ENCODE measurements around the gene CDK5.
A peak's percentile ranks its signal among the peaks of the same experiment; 100 is the strongest.

The CDK5 gene

GRCh38 chr7:151086802-151087244 is 29.1 kb upstream of the CDK5 start:
- DNase-seq (ENCODE audit: low spot score): no peak

- DNase-seq (ENCODE audit: low spot score): peak; percentile 78
Measured at GRCh38 chr7:151085691-151086620, 28.3 kb upstream of the CDK5 start, which contains the start of gene AGAP3. Gene AGAP3 (plus strand): TSS chr7:151086475. CDS start chr7:151086742, 267 bp downstream.

GRCh38 chr7:151085329-151085690 is 27.6 kb upstream of the CDK5 start:
- DNase-seq (ENCODE audit: low spot score): peak; percentile 19

GRCh38 chr7:151083824-151084160 is 26.1 kb upstream of the CDK5 start:
- DNase-seq (ENCODE audit: low spot score): no peak

- peak; percentile 53 for DNase-seq (ENCODE audit: low spot score)
Measured at GRCh38 chr7:151083071-151083823, 25.6 kb upstream of the CDK5 start, which contains the start of gene TMUB1. Gene TMUB1 (minus strand): TSS chr7:151083493. CDS start chr7:151082563, 930 bp downstream.

- no peak for DNase-seq (ENCODE audit: low spot score)
Measured at GRCh38 chr7:151082141-151083070, 24.7 kb upstream of the CDK5 start.

GRCh38 chr7:151081170-151082101 is 23.7 kb upstream of the CDK5 start:
- DNase-seq (ENCODE audit: low spot score): peak; percentile 21

GRCh38 chr7:151080522-151081169 is 22.9 kb upstream of the CDK5 start, which contains the start of gene FASTK:
Gene FASTK (minus strand): TSS chr7:151080809. CDS start chr7:151080766, 43 bp downstream.
- peak; percentile 93 for DNase-seq (ENCODE audit: low spot score)

GRCh38 chr7:151080067-151080521 is 22.4 kb upstream of the CDK5 start:
- DNase-seq (ENCODE audit: low spot score): no peak

- DNase-seq (ENCODE audit: low spot score): no peak
Measured at GRCh38 chr7:151079199-151079910, 21.7 kb upstream of the CDK5 start.

GRCh38 chr7:151078233-151079040 is 20.7 kb upstream of the CDK5 start:
- no peak for DNase-seq (ENCODE audit: low spot score)

GRCh38 chr7:151077705-151078232 is 20.1 kb upstream of the CDK5 start:
- no peak for DNase-seq (ENCODE audit: low spot score)

- DNase-seq (ENCODE audit: low spot score): no peak
Measured at GRCh38 chr7:151076863-151077704, 19.4 kb upstream of the CDK5 start.

- DNase-seq (ENCODE audit: low spot score): no peak
Measured at GRCh38 chr7:151075978-151076426, 18.3 kb upstream of the CDK5 start.

- DNase-seq (ENCODE audit: low spot score): no peak
Measured at GRCh38 chr7:151075662-151075971, 17.9 kb upstream of the CDK5 start.

GRCh38 chr7:151074817-151075661 is 17.3 kb upstream of the CDK5 start:
- DNase-seq (ENCODE audit: low spot score): no peak

All from pons (tissue), 1 donor.